GM18519 (cell line): ENCODE data around the gene GFM1.

Experiments used
- ATAC-seq: cut with Tn5 transposase; IDR thresholded peaks from one replicate; pipeline ENCODE4 v1.9.1; 2021; ENCODE audit warnings: mild to moderate bottlenecking, moderate library complexity; ENCODE audit not compliant: unreplicated experiment, low FRiP score

GFM1 gene

GRCh38 chr3:158723991-158724390, 79.7 kb downstream of the GFM1 start:
- no peak for ATAC-seq

DNA sequence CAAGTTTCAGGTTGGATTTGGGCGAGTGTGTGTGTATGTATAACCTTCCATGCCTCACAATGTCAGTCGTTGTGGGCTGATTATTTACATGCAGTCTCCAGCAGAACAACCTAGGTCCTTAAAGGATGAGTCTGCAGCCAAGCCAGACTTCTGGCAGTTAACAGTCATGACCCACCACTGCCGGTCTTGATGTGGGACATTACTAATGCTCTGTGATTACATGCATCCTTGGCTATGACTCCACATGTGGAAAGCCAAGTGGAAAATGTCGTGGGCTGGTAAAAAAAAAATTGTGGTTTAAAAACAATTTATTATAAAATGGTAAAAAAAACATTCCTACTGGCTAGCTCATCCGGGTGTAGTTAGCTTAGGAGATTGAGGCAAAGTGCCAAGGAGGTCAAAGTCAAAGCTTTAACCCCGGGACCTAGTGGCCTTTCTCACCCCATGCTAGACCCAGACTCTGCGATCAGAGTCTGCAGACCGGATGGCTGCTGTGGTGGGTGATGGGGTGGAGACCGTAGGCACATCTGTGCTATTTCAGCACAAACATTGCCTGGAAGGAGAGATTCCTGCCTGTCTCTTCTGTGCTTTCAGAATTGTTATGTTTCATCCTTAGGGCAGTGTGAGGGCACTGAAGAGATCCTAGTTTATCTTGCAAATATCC, 81.2 kb downstream of the GFM1 start:
- ATAC-seq: no peak

DNA sequence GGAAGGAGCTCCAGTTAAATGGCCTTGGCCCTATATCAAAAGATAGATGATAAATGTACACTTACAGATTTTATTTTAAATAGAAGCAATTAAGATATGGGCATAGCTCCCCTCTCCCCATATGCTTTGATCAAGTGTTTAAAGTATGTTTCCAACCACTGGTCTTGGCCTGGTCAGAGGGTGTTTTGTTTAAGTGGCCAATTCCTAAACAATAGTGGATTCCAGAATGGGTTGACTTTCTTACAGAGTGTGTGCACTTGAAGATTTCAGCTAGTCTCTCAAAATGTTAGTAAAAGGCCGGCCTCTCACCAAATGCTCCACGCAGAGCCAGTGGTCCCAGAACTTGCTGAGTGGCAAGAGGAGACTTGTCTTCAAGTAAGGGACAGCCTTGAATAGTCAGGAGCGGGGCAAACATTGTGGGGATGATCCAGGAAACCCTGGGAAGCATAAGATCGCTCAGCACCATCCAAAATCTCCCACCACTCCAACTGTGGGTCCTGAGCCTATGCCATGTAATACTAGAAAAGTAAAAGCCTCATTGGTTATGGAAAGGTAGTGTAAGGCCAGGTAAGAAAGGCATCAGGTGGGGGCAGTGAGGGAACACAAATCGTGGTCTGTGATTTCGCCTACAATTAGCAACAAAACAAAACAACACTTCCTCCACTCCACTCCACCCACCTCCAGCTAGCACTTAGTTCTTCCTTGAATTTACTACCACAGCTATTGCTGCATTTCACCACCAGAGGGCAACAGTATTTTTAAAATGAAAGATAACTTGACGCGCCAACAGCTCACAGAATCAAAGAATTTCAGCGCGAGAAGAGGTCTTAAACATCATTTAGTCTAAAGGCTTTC, 83.1 kb downstream of the GFM1 start:
- ATAC-seq: peak; percentile 54

- ATAC-seq: no peak
Measured at GRCh38 chr3:158728061-158728377, 83.7 kb downstream of the GFM1 start.

GRCh38 chr3:158728851-158729250, 84.5 kb downstream of the GFM1 start:
- no peak for ATAC-seq

DNA sequence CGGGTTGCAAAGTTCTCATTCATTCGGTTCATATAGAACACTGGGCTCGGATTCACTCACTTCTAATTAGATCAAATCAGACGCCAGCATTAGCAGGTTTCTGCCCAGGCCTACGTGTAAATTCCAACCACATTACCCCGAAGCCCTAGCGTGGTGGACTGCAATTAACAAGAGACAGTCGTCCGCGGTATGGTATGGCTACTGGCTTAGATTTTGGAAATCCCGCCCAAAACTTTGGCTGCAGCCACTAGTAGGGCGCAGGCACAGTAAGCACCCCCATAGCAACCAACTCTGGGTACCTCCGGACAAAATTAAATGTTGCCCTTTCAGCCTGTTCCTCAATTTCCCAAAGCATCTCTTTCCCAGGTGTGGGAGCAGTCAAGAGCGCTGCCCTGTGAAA, 87.2 kb downstream of the GFM1 start:
- ATAC-seq: no peak

GRCh38 chr3:158731938-158732855, 87.9 kb downstream of the GFM1 start, which contains the start of gene RARRES1:
RARRES1 (minus strand) TSS chr3:158732457; CDS start chr3:158732415, 42 bp downstream.
- ATAC-seq: peak; percentile 78

GRCh38 chr3:158732856-158733200, 88.5 kb downstream of the GFM1 start:
- no peak for ATAC-seq

DNA sequence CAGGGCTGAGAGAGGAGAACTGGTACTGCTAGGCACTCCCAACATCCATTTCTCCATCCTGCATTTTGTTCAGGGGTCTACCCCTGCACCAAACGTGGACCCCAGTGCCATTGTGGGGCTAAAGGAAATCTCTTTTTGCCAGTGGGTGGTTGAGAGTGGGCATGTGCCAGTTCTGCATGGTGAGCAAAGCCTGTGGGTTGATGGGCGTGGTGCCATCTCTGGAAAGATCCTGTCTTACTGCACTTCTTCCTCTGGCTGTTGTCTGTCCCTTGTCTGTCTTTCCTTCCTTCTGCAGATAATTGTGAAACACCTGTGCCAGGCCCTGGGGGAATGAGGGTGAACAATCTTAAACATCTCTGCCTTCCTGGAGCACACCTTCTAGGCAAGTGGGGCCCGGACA, 89.3 kb downstream of the GFM1 start:
- no peak for ATAC-seq

DNA sequence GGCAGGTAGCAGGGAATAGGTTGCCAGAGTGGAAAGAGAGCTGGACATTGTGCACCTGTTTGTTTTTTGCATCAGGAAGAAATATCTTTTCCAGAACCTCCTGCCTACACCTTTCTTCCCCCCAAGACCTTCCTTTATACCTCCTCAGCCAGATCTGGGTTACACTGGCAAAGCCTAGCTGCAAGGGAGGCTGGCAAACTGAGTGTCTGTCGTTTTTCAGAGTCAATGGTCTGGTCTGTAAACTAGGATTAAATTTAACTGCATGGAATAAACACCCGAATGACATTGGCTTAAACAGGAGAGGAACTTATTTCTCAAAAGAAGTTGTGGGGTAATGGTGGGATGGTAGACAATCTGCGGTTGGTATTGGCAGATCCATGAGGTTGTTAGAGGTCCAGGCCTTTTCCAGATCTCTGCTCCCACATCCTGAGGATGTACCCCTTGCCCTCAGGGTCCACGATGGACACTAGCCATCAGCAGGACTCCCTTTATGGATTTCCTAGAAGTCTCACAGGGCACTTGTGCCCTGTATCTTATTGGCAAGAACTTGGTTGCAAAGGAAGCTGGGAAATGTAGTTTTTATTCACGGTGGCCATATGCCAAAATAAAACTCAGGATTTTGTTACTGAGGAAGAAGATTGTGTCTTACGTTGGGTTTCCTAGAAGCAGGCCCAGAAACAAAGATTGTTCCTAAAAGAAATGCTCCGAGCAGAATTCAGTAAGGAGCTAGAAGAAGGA, 91.1 kb downstream of the GFM1 start:
- no peak for ATAC-seq

DNA sequence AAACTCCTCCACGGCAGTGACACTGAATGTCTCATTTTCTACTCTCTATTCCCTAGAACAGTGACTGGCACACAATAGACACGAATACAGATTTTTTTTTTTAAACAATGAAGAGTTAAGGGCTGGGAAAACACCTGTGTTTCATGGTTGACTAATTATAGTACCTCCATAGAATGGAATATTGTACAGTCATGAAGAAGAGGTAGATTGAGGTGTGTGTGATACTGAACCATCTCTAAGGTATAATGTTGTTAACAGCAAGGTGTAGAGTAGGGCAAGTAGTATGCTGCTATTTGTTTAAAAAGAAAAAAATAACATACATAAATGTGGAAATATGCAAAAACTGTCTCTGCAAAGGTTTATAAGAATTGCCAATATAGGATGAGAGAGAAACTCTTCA, 93.1 kb downstream of the GFM1 start:
- no peak for ATAC-seq

GRCh38 chr3:158737976-158738615, 93.8 kb downstream of the GFM1 start:
- ATAC-seq: no peak

DNA sequence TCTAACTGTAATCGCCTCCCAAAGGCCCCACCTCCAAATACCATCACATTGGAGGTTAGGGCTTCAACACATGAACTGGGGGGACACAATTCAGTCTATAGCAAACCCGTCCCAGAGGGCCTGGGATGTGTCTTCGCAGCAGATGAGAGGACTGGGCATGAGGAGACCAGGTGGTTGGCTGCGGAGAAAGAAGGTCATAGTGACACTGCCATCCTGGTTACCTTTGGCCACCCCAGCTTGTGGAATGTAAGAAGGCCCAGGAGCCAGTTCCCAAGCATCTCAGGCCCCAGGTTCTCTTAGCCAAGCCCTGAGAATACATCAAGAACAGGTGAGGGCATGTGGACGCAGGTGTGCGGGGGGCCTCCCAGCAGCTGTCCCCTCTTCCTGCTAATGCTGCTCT, 94.3 kb downstream of the GFM1 start:
- ATAC-seq: no peak

GRCh38 chr3:158739078-158739477, 94.8 kb downstream of the GFM1 start:
- ATAC-seq: no peak

- ATAC-seq: no peak
Measured at GRCh38 chr3:158739661-158740060, 95.3 kb downstream of the GFM1 start.
